ENCODE measurements around the gene SEC23A.

SEC23A gene

GRCh38 chr14:38991299-38991698 lies 111.7 kb downstream of the SEC23A start:
- H3K27me3 ChIP-seq (ENCODE audit: insufficient read depth, low read length): no peaks in the 10 kb centered on the region

GRCh38 chr14:38989922-38990546 lies 113.0 kb downstream of the SEC23A start:
- Histone ChIP-seq H3K36me3 (ENCODE audit: insufficient read depth, low read length) (no peaks in the 10 kb centered on the region), H3K27me3 (ENCODE audit: insufficient read depth, low read length) (no peaks in the 10 kb centered on the region), H2AFZ (ENCODE audit: low read length, unreplicated experiment) (no peak overlapping the region), H3K4me3 (ENCODE audit: low read depth, low read length) (peak overlapping the region; percentile 45; the same call in 1 of the 2 replicates), H3K79me2 (ENCODE audit: control insufficient read depth, insufficient read depth, low read length, unreplicated experiment) (no peaks in the 10 kb centered on the region), H3K27ac (ENCODE audit: low read depth, low read length) (no peak overlapping the region), H3K4me1 (ENCODE audit: control insufficient read depth, insufficient read depth, low read length, unreplicated experiment) (no peaks in the 10 kb centered on the region)

More at GRCh38 chr14:38991299-38991698, 111.7 kb downstream of the SEC23A start:
- H3K79me2 ChIP-seq (ENCODE audit: control insufficient read depth, insufficient read depth, low read length, unreplicated experiment): no peaks in the 10 kb centered on the region
- no peak overlapping the region for H2AFZ ChIP-seq (ENCODE audit: low read length, unreplicated experiment)
- no peaks in the 10 kb centered on the region for H3K36me3 ChIP-seq (ENCODE audit: insufficient read depth, low read length)
- no peak overlapping the region for H3K27ac ChIP-seq (ENCODE audit: low read depth, low read length)
- no peak overlapping the region for H3K4me3 ChIP-seq (ENCODE audit: low read depth, low read length)
- no peaks in the 10 kb centered on the region for H3K4me1 ChIP-seq (ENCODE audit: control insufficient read depth, insufficient read depth, low read length, unreplicated experiment)

- H3K79me2 ChIP-seq (ENCODE audit: control insufficient read depth, insufficient read depth, low read length, unreplicated experiment): no peaks in the 10 kb centered on the region
- H2AFZ ChIP-seq (ENCODE audit: low read length, unreplicated experiment): no peak overlapping the region
- H3K27me3 ChIP-seq (ENCODE audit: insufficient read depth, low read length): no peaks in the 10 kb centered on the region
- no peak overlapping the region for H3K4me3 ChIP-seq (ENCODE audit: low read depth, low read length)
- H3K4me1 ChIP-seq (ENCODE audit: control insufficient read depth, insufficient read depth, low read length, unreplicated experiment): no peaks in the 10 kb centered on the region
- H3K36me3 ChIP-seq (ENCODE audit: insufficient read depth, low read length): no peaks in the 10 kb centered on the region
- H3K27ac ChIP-seq (ENCODE audit: low read depth, low read length): no peak overlapping the region
Observed at GRCh38 chr14:38987781-38988180, 115.3 kb downstream of the SEC23A start.

- no peak overlapping the region for H3K4me3 ChIP-seq (ENCODE audit: low read depth, low read length)
- H2AFZ ChIP-seq (ENCODE audit: low read length, unreplicated experiment): no peak overlapping the region
- no peaks in the 10 kb centered on the region for H3K79me2 ChIP-seq (ENCODE audit: control insufficient read depth, insufficient read depth, low read length, unreplicated experiment)
- no peak overlapping the region for H3K27ac ChIP-seq (ENCODE audit: low read depth, low read length)
- no peaks in the 10 kb centered on the region for H3K27me3 ChIP-seq (ENCODE audit: insufficient read depth, low read length)
- no peaks in the 10 kb centered on the region for H3K4me1 ChIP-seq (ENCODE audit: control insufficient read depth, insufficient read depth, low read length, unreplicated experiment)
- no peaks in the 10 kb centered on the region for H3K36me3 ChIP-seq (ENCODE audit: insufficient read depth, low read length)
Observed at GRCh38 chr14:38982837-38983236, 120.2 kb downstream of the SEC23A start.

- Histone ChIP-seq H3K27ac (ENCODE audit: low read depth, low read length) (no peak overlapping the region), H3K27me3 (ENCODE audit: insufficient read depth, low read length) (no peaks in the 10 kb centered on the region), H3K4me3 (ENCODE audit: low read depth, low read length) (no peak overlapping the region), H3K36me3 (ENCODE audit: insufficient read depth, low read length) (no peaks in the 10 kb centered on the region), H3K79me2 (ENCODE audit: control insufficient read depth, insufficient read depth, low read length, unreplicated experiment) (no peaks in the 10 kb centered on the region), H3K4me1 (ENCODE audit: control insufficient read depth, insufficient read depth, low read length, unreplicated experiment) (no peaks in the 10 kb centered on the region), H2AFZ (ENCODE audit: low read length, unreplicated experiment) (no peak overlapping the region)
Observed at GRCh38 chr14:38982278-38982677, 120.8 kb downstream of the SEC23A start.
